Measurements from ENCODE around the gene ATG16L1.

The ATG16L1 gene

GRCh38 chr2:233301248-233301647, 49.8 kb downstream of the ATG16L1 start:
- H3K4me3 ChIP-seq (ENCODE audit: low read depth, low read length): no peak overlapping the region
- TF ChIP-seq CTCF (IDR thresholded peaks at IDR 0.05; ENCODE audit: low read depth, low read length): no peak

- no peak for TF ChIP-seq CTCF (IDR thresholded peaks at IDR 0.05; ENCODE audit: low read depth, low read length)
- no peak overlapping the region for H3K4me3 ChIP-seq (ENCODE audit: low read depth, low read length)
Observed at GRCh38 chr2:233301811-233302210, 50.3 kb downstream of the ATG16L1 start.

GRCh38 chr2:233303252-233303651, 51.8 kb downstream of the ATG16L1 start:
- no peak overlapping the region for H3K4me3 ChIP-seq (ENCODE audit: low read depth, low read length)
- no peak for TF ChIP-seq CTCF (IDR thresholded peaks at IDR 0.05; ENCODE audit: low read depth, low read length)

GRCh38 chr2:233307565-233307964, 56.1 kb downstream of the ATG16L1 start, which contains the start of gene SAG:
Gene SAG (plus strand): TSS chr2:233307816. CDS start chr2:233309190, 1,374 bp downstream.
- H3K4me3 ChIP-seq (ENCODE audit: low read depth, low read length): no peak within 1 kb of the TSS
- TF ChIP-seq CTCF (IDR thresholded peaks at IDR 0.05; ENCODE audit: low read depth, low read length): no peak

- no peak for TF ChIP-seq CTCF (IDR thresholded peaks at IDR 0.05; ENCODE audit: low read depth, low read length)
Observed at GRCh38 chr2:233311241-233311926, 59.9 kb downstream of the ATG16L1 start.

GRCh38 chr2:233312874-233313273, 61.4 kb downstream of the ATG16L1 start:
- TF ChIP-seq CTCF (IDR thresholded peaks at IDR 0.05; ENCODE audit: low read depth, low read length): no peak

More at GRCh38 chr2:233311241-233311926, 59.9 kb downstream of the ATG16L1 start:
- H3K4me3 ChIP-seq (ENCODE audit: low read depth, low read length): no peak overlapping the region

GRCh38 chr2:233314180-233314925, 62.9 kb downstream of the ATG16L1 start:
- TF ChIP-seq CTCF (IDR thresholded peaks at IDR 0.05; ENCODE audit: low read depth, low read length): no peak
- no peak overlapping the region for H3K4me3 ChIP-seq (ENCODE audit: low read depth, low read length)

More at GRCh38 chr2:233312874-233313273, 61.4 kb downstream of the ATG16L1 start:
- no peak overlapping the region for H3K4me3 ChIP-seq (ENCODE audit: low read depth, low read length)

Measured in WI38 (cell line).